ENCODE results near the gene TMEM18. TPM values are rescaled to one million over a fixed set of nuclear protein-coding genes. Genes with fewer than 3 reads are reported as not detected.
A peak's percentile ranks its signal among the peaks of the same experiment; 100 is the strongest.

TMEM18 gene
- total RNA-seq, 4 donors from 2014 or later: 20.1 to 44.1 (median 23.4) TPM

DNA sequence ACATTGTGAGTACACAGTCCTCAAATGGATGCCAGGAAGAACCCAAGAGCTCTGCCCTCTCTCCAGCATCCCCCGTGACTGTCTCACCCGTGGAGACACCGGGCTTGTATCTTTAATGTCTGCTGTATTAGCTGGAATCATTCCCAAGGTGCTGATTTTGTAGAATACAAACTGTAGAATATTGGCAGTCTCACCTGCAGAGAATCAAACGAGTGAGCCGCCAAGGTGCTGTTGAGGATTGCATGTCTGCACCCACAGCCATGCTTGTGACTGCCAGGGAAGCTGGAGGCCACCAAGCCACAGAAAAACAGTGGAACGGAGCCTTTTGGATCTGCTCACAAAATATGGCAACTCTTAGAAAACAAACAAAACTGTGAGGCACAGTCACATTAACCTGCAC, 37.5 kb downstream of the TMEM18 start:
- TF ChIP-seq POLR2A (IDR thresholded peaks at IDR 0.05) (no peak), CTCF (IDR thresholded peaks at IDR 0.05) (no peak), EP300 (IDR thresholded peaks at IDR 0.05) (no peak)
- peak in 1 of 2 donors; percentile 0 for DNase-seq (ENCODE audit: low spot score in 2 of 2)
- peaks cover 0 to 11% (median 3%) of the 10 kb centered on the region in 4 donors for H3K4me1 ChIP-seq
- H3K9me3 ChIP-seq: no peaks in the 10 kb centered on the region
- no peaks in the 10 kb centered on the region for H3K36me3 ChIP-seq
- H3K27ac ChIP-seq: no peak overlapping the region
- no peaks in the 10 kb centered on the region for H3K27me3 ChIP-seq
- WGBS, 2 donors: 79 to 93% methylated on average over 6 of the region's 6 CpGs
- H3K4me3 ChIP-seq: no peak overlapping the region

DNA sequence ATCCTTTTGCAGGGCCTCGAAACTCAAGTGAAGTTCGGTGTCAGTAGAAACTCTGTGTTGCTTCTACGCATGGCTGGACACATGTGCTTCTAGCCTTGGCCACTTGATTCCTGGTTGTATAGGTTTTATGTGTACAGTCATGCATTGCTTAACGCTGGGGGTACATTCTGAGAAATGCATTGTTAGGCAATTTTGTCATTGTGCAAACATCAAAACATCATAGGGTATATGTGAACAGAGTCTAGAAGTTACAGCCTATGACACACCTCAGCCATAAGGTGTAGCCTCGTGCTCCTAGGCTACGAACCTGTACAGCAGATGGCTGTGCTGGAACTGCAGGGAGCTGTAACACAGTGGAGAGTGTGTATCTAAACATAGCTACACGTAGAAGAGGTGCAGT, 39.4 kb downstream of the TMEM18 start:
- Histone ChIP-seq H3K27ac (no peak overlapping the region), H3K4me1 (peaks cover 0 to 11% (median 3%) of the 10 kb centered on the region in 4 donors), H3K4me3 (no peak overlapping the region), H3K36me3 (no peaks in the 10 kb centered on the region), H3K27me3 (no peaks in the 10 kb centered on the region), H3K9me3 (no peaks in the 10 kb centered on the region)
- 74% methylated on average over 7 of the region's 7 CpGs for WGBS, 2 donors
- no peak for TF ChIP-seq POLR2A (IDR thresholded peaks at IDR 0.05)
- no peak for TF ChIP-seq CTCF (IDR thresholded peaks at IDR 0.05)
- TF ChIP-seq EP300 (IDR thresholded peaks at IDR 0.05): no peak
- no peak for DNase-seq (ENCODE audit: low spot score in 2 of 2)

DNA sequence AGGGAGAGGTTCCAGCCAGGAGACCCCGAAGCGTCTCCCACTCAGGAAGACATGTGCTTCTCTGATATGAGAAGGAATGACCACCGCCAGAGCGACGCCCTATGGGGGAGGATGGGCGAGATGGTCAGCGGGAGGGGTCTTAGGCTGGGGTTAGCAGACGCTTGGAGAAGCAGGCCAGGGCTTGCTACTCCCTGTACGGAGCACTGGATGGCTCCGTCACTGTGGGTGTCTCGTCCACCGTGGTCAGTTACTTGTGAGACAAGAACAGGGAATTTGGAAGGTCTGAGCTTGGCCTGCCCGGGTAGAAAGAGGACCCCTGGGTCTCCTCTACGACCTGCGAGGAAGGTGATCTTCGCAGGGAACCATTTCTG, 39.8 kb downstream of the TMEM18 start:
- H3K27ac ChIP-seq: no peak overlapping the region
- 74 to 79% methylated on average over 15 of the region's 16 CpGs for WGBS, 2 donors
- H3K9me3 ChIP-seq: no peaks in the 10 kb centered on the region
- H3K4me3 ChIP-seq: no peak overlapping the region
- H3K4me1 ChIP-seq: peaks cover 0 to 11% (median 3%) of the 10 kb centered on the region in 4 donors
- DNase-seq (ENCODE audit: low spot score in 2 of 2): no peak
- TF ChIP-seq CTCF (IDR thresholded peaks at IDR 0.05) (no peak), POLR2A (IDR thresholded peaks at IDR 0.05) (no peak), EP300 (IDR thresholded peaks at IDR 0.05) (no peak)
- H3K27me3 ChIP-seq: no peaks in the 10 kb centered on the region
- H3K36me3 ChIP-seq: no peaks in the 10 kb centered on the region

- TF ChIP-seq CTCF (IDR thresholded peaks at IDR 0.05): peak; percentile 69 to 90 (median 80)
- TF ChIP-seq POLR2A (IDR thresholded peaks at IDR 0.05): no peak
- TF ChIP-seq EP300 (IDR thresholded peaks at IDR 0.05): peak in 1 of 2 donors; percentile 50
- H3K9me3 ChIP-seq: no peaks in the 10 kb centered on the region
- WGBS, 2 donors: 15 to 36% methylated on average over 26 to 45 of the region's 57 CpGs
- H3K4me3 ChIP-seq: peak overlapping the region in 3 of 4 donors; percentile 23 to 43 (median 26)
- peaks cover 0 to 11% (median 3%) of the 10 kb centered on the region in 4 donors for H3K4me1 ChIP-seq
- H3K27ac ChIP-seq: peak overlapping the region in 1 of 4 donors; percentile 42
- DNase-seq (ENCODE audit: low spot score in 2 of 2): peak; percentile 72 to 80
- H3K36me3 ChIP-seq: no peaks in the 10 kb centered on the region
- H3K27me3 ChIP-seq: no peaks in the 10 kb centered on the region
Observed at GRCh38 chr2:636641-637405, 40.4 kb downstream of the TMEM18 start.

All from tibial nerve (tissue), 4 donors.